WTC11 (cell line): ENCODE data around the gene CC2D1A. TPM values are rescaled to one million over a fixed set of nuclear protein-coding genes. Genes with fewer than 3 reads are reported as not detected.

Source experiments
- ATAC-seq: fragments of 200-7000 bp; cut with Tn5 transposase; 2 replicates; pipeline ENCODE4 v1.10.0; 2021; ENCODE audit warnings: mild to moderate bottlenecking, moderate library complexity
- CTCF ChIA-PET: fragments of 300-600 bp; sonication (Branson Sonifier 250); formaldehyde crosslinking; loops from one replicate; lab custom pipeline; 2021; ENCODE audit warnings: antibody characterized with exemption; lab: Charles Lee
- POLR2A ChIA-PET: fragments of 350-600 bp; sonication (Branson Sonifier 250); formaldehyde crosslinking; loops from one replicate; lab custom pipeline; 2021; ENCODE audit warnings: antibody characterized with exemption; lab: Charles Lee
- DNase-seq: peaks from one replicate; pipeline ENCODE4 v3.0.0; 2021; ENCODE audit warnings: low spot score
- H3K27ac Mint-ChIP-seq: 2 replicates; pipeline ENCODE4 v1.8.0; 2021; ENCODE audit warnings: mixed read lengths
- H3K27me3 Mint-ChIP-seq: 2 replicates; pipeline ENCODE4 v1.8.0; 2021; ENCODE audit warnings: low read depth, mild to moderate bottlenecking, moderate library complexity, mixed read lengths
- H3K36me3 Mint-ChIP-seq: 2 replicates; pipeline ENCODE4 v1.8.0; 2021; ENCODE audit warnings: mixed read lengths
- H3K4me1 Mint-ChIP-seq: 2 replicates; pipeline ENCODE4 v1.8.0; 2022; ENCODE audit warnings: mixed read lengths
- H3K4me3 Mint-ChIP-seq: 2 replicates; pipeline ENCODE4 v1.8.0; 2021; ENCODE audit warnings: mild to moderate bottlenecking, moderate library complexity, mixed read lengths
- H3K9me3 Mint-ChIP-seq: 2 replicates; pipeline ENCODE4 v1.8.0; 2021; ENCODE audit warnings: mixed read lengths
- ATF1 ChIP-seq: sonication (generic); formaldehyde crosslinking; IDR thresholded peaks from 2 replicates; pipeline ENCODE4 v1.8.1; 2023; ENCODE audit warnings: mild to moderate bottlenecking, moderate library complexity, missing genetic modification reagents
- ATF3 ChIP-seq: sonication (generic); formaldehyde crosslinking; conservative IDR thresholded peaks from 2 replicates; pipeline ENCODE4 v1.8.1; 2022; ENCODE audit warnings: mild to moderate bottlenecking, missing genetic modification reagents
- CDX4 ChIP-seq: fragments of 250-450 bp; sonication (Bioruptor Pico); IDR thresholded peaks from 2 replicates; pipeline ENCODE4 v1.9.0; 2021; ENCODE audit warnings: moderate library complexity, mild to moderate bottlenecking, inconsistent platforms, borderline replicate concordance
- CREM ChIP-seq: sonication (generic); formaldehyde crosslinking; IDR thresholded peaks from 2 replicates; pipeline ENCODE4 v1.8.1; 2022; ENCODE audit warnings: mild to moderate bottlenecking, missing genetic modification reagents, moderate library complexity
- JUN ChIP-seq: sonication (generic); formaldehyde crosslinking; IDR thresholded peaks from 2 replicates; pipeline ENCODE4 v1.8.0; 2023; ENCODE audit warnings: mild to moderate bottlenecking, missing genetic modification reagents
- KAT7 ChIP-seq: sonication (generic); formaldehyde crosslinking; IDR thresholded peaks from 2 replicates; pipeline ENCODE4 v1.8.1; 2023; ENCODE audit warnings: missing genetic modification reagents, mild to moderate bottlenecking, borderline replicate concordance
- MAX ChIP-seq: sonication (generic); formaldehyde crosslinking; IDR thresholded peaks from 2 replicates; pipeline ENCODE4 v1.8.0; 2022; ENCODE audit warnings: mild to moderate bottlenecking, missing genetic modification reagents
- MLX ChIP-seq: sonication (generic); formaldehyde crosslinking; IDR thresholded peaks from 2 replicates; pipeline ENCODE4 v1.8.1; 2023; ENCODE audit warnings: mild to moderate bottlenecking, missing genetic modification reagents, moderate library complexity
- NFE2L1 ChIP-seq: sonication (generic); formaldehyde crosslinking; IDR thresholded peaks from 2 replicates; pipeline ENCODE4 v1.8.1; 2023; ENCODE audit warnings: missing genetic modification reagents
- SMAD3 ChIP-seq: sonication (generic); formaldehyde crosslinking; IDR thresholded peaks from 2 replicates; pipeline ENCODE4 v1.8.0; 2022; ENCODE audit warnings: missing genetic modification reagents, mild to moderate bottlenecking, borderline replicate concordance
- SP1 ChIP-seq: sonication (generic); formaldehyde crosslinking; conservative IDR thresholded peaks from 2 replicates; pipeline ENCODE4 v1.8.1; 2022; ENCODE audit warnings: missing genetic modification reagents
- STAT6 ChIP-seq: sonication (generic); formaldehyde crosslinking; conservative IDR thresholded peaks from 2 replicates; pipeline ENCODE4 v1.8.1; 2023; ENCODE audit warnings: mild to moderate bottlenecking, low read depth, missing genetic modification reagents, moderate library complexity
- USF1 ChIP-seq: sonication (generic); formaldehyde crosslinking; IDR thresholded peaks from 2 replicates; pipeline ENCODE4 v1.8.0; 2022; ENCODE audit warnings: mild to moderate bottlenecking, missing genetic modification reagents
- ZBTB43 ChIP-seq: sonication (generic); formaldehyde crosslinking; IDR thresholded peaks from 2 replicates; pipeline ENCODE4 v1.8.1; 2023; ENCODE audit warnings: mild to moderate bottlenecking, missing genetic modification reagents
- ZNF138 ChIP-seq: sonication (generic); formaldehyde crosslinking; conservative IDR thresholded peaks from 2 replicates; pipeline ENCODE4 v1.8.1; 2022; ENCODE audit warnings: mild to moderate bottlenecking, moderate library complexity, missing genetic modification reagents
- ZNF232 ChIP-seq: sonication (generic); formaldehyde crosslinking; IDR thresholded peaks from 2 replicates; pipeline ENCODE4 v1.8.0; 2022; ENCODE audit warnings: mild to moderate bottlenecking, missing genetic modification reagents
- ZNF317 ChIP-seq: sonication (generic); formaldehyde crosslinking; IDR thresholded peaks from 2 replicates; pipeline ENCODE4 v1.8.1; 2023; ENCODE audit warnings: low read depth, mild to moderate bottlenecking, moderate library complexity, missing genetic modification reagents, borderline replicate concordance
- total RNA-seq: library from RNA; stranded (reverse); gene quantifications from 3 replicates; pipeline ENCODE4 v1.2.3, GENCODE V29; 2021

CC2D1A gene
- total RNA-seq, 1 experiment from 2014 or later: 44.2 TPM

- ATAC-seq (no peak), DNase-seq (peak; percentile 43)
- Mint-ChIP-seq H3K36me3 (no peaks in the 10 kb centered on the region), H3K27me3 (peaks cover 7% of the 10 kb centered on the region), H3K27ac (no peak overlapping the region), H3K4me1 (peaks cover 26% of the 10 kb centered on the region), H3K4me3 (no peak overlapping the region), H3K9me3 (no peaks in the 10 kb centered on the region)
- ChIA-PET CTCF (interaction anchor here (0.6 to 3.4 kb wide), 6 partner anchors 10 to 174 kb away, joined by 3 to 20 read pairs (median 10); partner anchors contain the start of gene IL27RA), POLR2A (no interaction called here)
- TF ChIP-seq NFE2L1 (CRISPR knock-in tag) (no peak), MLX (no peak), SP1 (CRISPR knock-in tag) (no peak), STAT6 (no peak), ZNF317 (no peak), MAX (CRISPR knock-in tag) (no peak), ZNF138 (CRISPR knock-in tag) (no peak), KAT7 (CRISPR knock-in tag) (no peak), ZNF232 (CRISPR knock-in tag) (no peak), JUN (CRISPR knock-in tag) (no peak), CREM (CRISPR knock-in tag) (no peak), USF1 (CRISPR knock-in tag) (no peak), ATF3 (no peak), ATF1 (CRISPR knock-in tag) (no peak)
These were observed 22.4 kb upstream of the CC2D1A start for GRCh38 chr19:13883516-13884064.

GRCh38 chr19:13884726-13885591 lies 21.0 kb upstream of the CC2D1A start:
- DNase-seq (no peak), ATAC-seq (no peak)
- no peaks in the 10 kb centered on the region; the same call in 1 of the 2 replicates for H3K27me3 Mint-ChIP-seq
- peaks cover 26% of the 10 kb centered on the region for H3K4me1 Mint-ChIP-seq
- H3K4me3 Mint-ChIP-seq: no peak overlapping the region
- H3K9me3 Mint-ChIP-seq: no peaks in the 10 kb centered on the region
- CTCF ChIA-PET: interaction anchor here (0.9 to 2.2 kb wide), 5 partner anchors 22 to 187 kb away, joined by 3 to 6 read pairs (median 4); partner anchors contain the start of genes IL27RA and MISP3
- POLR2A ChIA-PET: interaction anchor here (0.6 kb wide), 1 partner anchor 252 kb away, joined by 3 read pairs; no protein-coding TSS in a partner anchor
- H3K36me3 Mint-ChIP-seq: no peaks in the 10 kb centered on the region
- no peak for TF ChIP-seq CDX4 (CRISPR knock-in tag)
- no peak for TF ChIP-seq SMAD3 (CRISPR knock-in tag)
- no peak for TF ChIP-seq ZBTB43 (CRISPR knock-in tag)
- no peak overlapping the region for H3K27ac Mint-ChIP-seq
